ENCODE data around the gene CDC42EP5.

CDC42EP5 gene

GRCh38 chr19:54418030-54418929, 54.8 kb downstream of the CDC42EP5 start:
- no peak overlapping the region for H3K4me3 ChIP-seq
- H3K36me3 ChIP-seq (replicated peaks) = no peaks in the 10 kb centered on the region
- no peaks in the 10 kb centered on the region for H3K9me3 ChIP-seq
- H3K27me3 ChIP-seq (ENCODE audit: low read depth) = no peaks in the 10 kb centered on the region
- peak in 1 of 2 experiments; percentile 39 for DNase-seq (ENCODE audit: low spot score in 2 of 2)
- H3K4me1 ChIP-seq = peaks cover 22% of the 10 kb centered on the region
- in situ Hi-C loops (cut with MboI; ENCODE audit: low sequenced_read_pairs) = no loop called here

DNA sequence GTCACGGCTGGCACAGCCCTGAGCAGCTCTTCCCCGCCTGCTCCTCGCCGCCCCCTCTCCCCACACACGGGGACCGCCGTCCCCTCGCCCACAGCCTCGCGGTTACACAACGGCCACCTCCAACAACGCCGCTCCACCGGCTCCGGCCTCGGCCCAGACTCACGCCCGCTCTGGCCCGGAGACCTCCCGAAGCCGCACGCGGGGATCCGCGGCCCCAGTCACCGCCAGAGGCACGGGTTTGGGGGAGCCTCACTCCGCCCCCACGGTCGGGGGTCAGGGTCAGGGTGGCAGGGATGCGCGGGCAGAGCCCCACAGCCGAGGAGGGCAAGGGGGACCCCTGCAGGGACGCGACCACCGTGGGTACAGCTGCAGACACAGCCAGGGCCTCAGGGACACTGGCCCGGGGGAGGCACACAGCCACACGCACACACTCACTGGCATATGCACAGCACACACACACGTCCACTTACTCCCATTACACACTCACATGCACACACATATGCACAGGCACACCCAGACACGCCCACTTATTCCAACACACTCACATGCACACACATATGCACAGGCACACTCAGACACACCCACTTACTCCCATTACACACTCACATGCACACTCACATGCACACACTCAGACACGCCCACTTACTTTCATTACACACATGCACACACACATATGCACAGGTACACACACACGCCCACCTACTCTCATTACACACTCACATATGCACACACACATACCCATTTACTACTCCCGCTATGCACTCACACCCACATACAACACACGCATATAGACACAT, 56.2 kb downstream of the CDC42EP5 start:
- no peaks in the 10 kb centered on the region for H3K27me3 ChIP-seq (ENCODE audit: low read depth)
- DNase-seq (ENCODE audit: low spot score in 2 of 2) = no peak
- H3K36me3 ChIP-seq (replicated peaks) = no peaks in the 10 kb centered on the region
- H3K4me3 ChIP-seq = peak overlapping the region; percentile 67
- H3K9me3 ChIP-seq = no peaks in the 10 kb centered on the region
- in situ Hi-C loops (cut with MboI; ENCODE audit: low sequenced_read_pairs) = no loop called here
- peaks cover 22% of the 10 kb centered on the region for H3K4me1 ChIP-seq

DNA sequence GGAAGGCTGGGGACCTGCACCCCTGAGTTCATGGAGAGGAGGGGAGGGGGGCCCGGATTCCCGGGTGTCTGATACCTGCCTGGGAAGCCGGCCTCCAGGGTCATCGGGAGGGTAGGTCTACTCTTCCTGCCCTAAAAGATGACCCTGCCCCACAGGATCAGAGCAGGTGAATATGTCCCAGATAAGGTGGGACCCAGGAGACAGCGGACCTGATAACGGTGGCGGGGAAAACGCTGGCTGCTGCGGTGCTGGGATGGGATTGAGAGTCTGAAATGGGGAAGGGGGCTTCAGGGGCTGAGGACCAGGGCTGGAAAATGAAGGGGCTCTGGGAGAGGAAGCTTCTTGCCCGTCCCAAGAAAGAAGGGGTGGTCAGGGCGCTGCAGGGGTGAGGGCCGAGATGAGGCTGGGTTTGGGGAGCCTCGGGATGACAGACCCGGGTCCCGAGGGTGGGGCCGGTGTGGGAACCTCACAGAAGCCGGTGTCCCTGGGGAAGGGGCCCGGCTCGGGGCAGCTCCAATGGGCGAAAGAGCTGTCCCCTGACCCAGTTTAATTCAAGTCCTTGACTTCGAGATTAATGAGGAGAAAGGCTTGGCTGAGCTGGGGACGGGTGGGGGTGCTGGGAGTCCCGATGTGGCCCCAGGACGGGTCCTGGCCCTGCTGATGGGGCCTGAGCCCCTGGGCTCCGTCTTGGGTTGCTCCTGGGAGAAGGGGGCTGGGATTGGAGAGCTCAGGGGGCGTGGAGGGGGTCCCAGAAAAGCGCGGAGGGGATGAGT, 57.0 kb downstream of the CDC42EP5 start:
- H3K9me3 ChIP-seq = no peaks in the 10 kb centered on the region
- no peaks in the 10 kb centered on the region for H3K27me3 ChIP-seq (ENCODE audit: low read depth)
- H3K4me1 ChIP-seq = peaks cover 20% of the 10 kb centered on the region
- no peaks in the 10 kb centered on the region for H3K36me3 ChIP-seq (replicated peaks)
- DNase-seq (ENCODE audit: low spot score in 2 of 2) = no peak
- peak overlapping the region; percentile 67 for H3K4me3 ChIP-seq
- in situ Hi-C loops (cut with MboI; ENCODE audit: low sequenced_read_pairs) = no loop called here

DNA sequence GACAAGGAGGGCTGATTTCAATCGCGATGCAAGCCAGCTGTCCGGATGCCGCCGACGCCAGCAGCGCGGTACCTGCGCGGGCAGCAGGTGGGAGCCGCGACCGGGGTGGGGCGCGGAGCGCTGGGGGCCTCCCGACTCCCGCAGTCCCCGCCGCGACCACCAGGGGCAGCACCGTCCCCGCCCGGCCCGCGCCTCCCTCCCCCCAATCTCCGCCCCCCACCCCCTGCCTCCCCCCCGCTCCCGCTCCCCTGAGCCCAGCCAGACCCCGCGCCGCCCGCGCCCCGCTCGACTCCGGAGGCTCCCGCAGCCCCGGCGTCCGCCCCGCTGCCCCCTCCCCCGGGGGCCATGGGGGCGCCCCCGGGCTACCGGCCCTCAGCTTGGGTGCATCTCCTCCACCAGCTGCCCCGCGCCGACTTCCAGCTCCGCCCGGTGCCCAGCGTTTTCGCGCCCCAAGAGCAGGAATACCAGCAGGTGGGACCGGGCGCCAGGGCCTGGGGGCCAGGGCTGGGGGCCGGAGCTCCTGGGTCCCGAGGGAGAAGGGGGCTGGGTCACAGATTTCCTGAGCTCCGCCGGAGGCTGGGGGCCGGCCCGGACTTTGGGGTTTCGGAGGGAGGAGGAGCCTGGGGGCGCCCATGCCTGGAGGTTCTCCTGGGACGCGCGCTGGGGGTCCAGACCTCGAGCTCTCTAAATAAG, 57.7 kb downstream of the CDC42EP5 start, which contains the start of gene TTYH1:
Gene TTYH1 (plus strand): TSS at position 257 of the 693 bp plus-strand sequence. CDS start 89 bp downstream, at position 346.
- peak; percentile 18 to 80 for DNase-seq (ENCODE audit: low spot score in 2 of 2)
- H3K36me3 ChIP-seq (replicated peaks) = no peaks in the 10 kb centered on the region
- H3K9me3 ChIP-seq = no peaks in the 10 kb centered on the region; the same call in 1 of the 2 replicates
- peak within 1 kb of the TSS; percentile 67 for H3K4me3 ChIP-seq
- in situ Hi-C loops (cut with MboI; ENCODE audit: low sequenced_read_pairs) = no loop called here
- H3K4me1 ChIP-seq = peaks cover 14% of the 10 kb centered on the region
- H3K27me3 ChIP-seq (ENCODE audit: low read depth) = no peaks in the 10 kb centered on the region
